Right ventricle myocardium superior (tissue), 1 donor: ENCODE results near the gene ASTN2. TPM values are rescaled to one million over a fixed set of nuclear protein-coding genes. Genes with fewer than 3 reads are reported as not detected.

Experiments
- ATAC-seq: fragments of 200-7000 bp; cut with Tn5 transposase; one replicate; pipeline ENCODE4 v1.9.1; 2020; ENCODE audit warnings: mild to moderate bottlenecking; ENCODE audit not compliant: poor library complexity
- DNase-seq: peaks from one replicate; pipeline ENCODE4 v3.0.0-alpha.2; 2020
- intact Hi-C: fragments of 100-400 bp; cut with DNase I; formaldehyde crosslinking; loops from one replicate; pipeline ENCODE4 v1.11.2; 2022
- total RNA-seq: library from RNA; stranded (reverse); fragmentation: NEBNext Ultra II Directional; extraction: Animal tissue kit (Norgen Biotek cat#: 25700); gene quantifications from one replicate; pipeline ENCODE4 v1.2.1, GENCODE V29; 2021
- donor health status: DM: no; HTN: yes; CAD: no; lungs with severe emphysema.

The ASTN2 gene
- total RNA-seq, 1 donor from 2014 or later = 6.4 TPM

GRCh38 chr9:116800074-116800473 lies 614.8 kb downstream of the ASTN2 start:
- ATAC-seq = no peak
- intact Hi-C loops = no loop called here
- no peak for DNase-seq

- ATAC-seq (no peak), DNase-seq (no peak)
- intact Hi-C loops = no loop called here
These were observed 616.3 kb downstream of the ASTN2 start for GRCh38 chr9:116798521-116798920.

- ATAC-seq (no peak), DNase-seq (no peak)
- intact Hi-C loops = no loop called here
These were observed 617.6 kb downstream of the ASTN2 start for GRCh38 chr9:116797276-116797675.

GRCh38 chr9:116796669-116797068 lies 618.2 kb downstream of the ASTN2 start:
- intact Hi-C loops = no loop called here
- ATAC-seq (no peak), DNase-seq (no peak)

GRCh38 chr9:116795821-116796220 lies 619.0 kb downstream of the ASTN2 start:
- DNase-seq (no peak), ATAC-seq (no peak)
- intact Hi-C loops = no loop called here

GRCh38 chr9:116792271-116792670 lies 622.6 kb downstream of the ASTN2 start:
- DNase-seq (no peak), ATAC-seq (no peak)
- intact Hi-C loops = no loop called here

- no peak for DNase-seq
- no peak for ATAC-seq
- intact Hi-C loops = no loop called here
These were observed 623.5 kb downstream of the ASTN2 start for GRCh38 chr9:116791326-116791725.

GRCh38 chr9:116789081-116789480 lies 625.8 kb downstream of the ASTN2 start:
- no peak for DNase-seq
- ATAC-seq = no peak
- intact Hi-C loops = no loop called here

- DNase-seq = no peak
- intact Hi-C loops = no loop called here
- no peak for ATAC-seq
These were observed 628.1 kb downstream of the ASTN2 start for GRCh38 chr9:116786737-116787136.

- DNase-seq = no peak
- intact Hi-C loops = no loop called here
- no peak for ATAC-seq
These were observed 637.7 kb downstream of the ASTN2 start for GRCh38 chr9:116777116-116777515.

- no peak for ATAC-seq
- no peak for DNase-seq
- intact Hi-C loops = no loop called here
These were observed 640.3 kb downstream of the ASTN2 start for GRCh38 chr9:116774421-116775180.

- intact Hi-C loops = no loop called here
- no peak for DNase-seq
- ATAC-seq = no peak
These were observed 647.6 kb downstream of the ASTN2 start for GRCh38 chr9:116767219-116767618.

GRCh38 chr9:116765011-116765410 lies 649.8 kb downstream of the ASTN2 start:
- intact Hi-C loops = no loop called here
- DNase-seq (no peak), ATAC-seq (no peak)

GRCh38 chr9:116763770-116764169 lies 651.1 kb downstream of the ASTN2 start:
- intact Hi-C loops = no loop called here
- DNase-seq = no peak
- ATAC-seq = no peak

GRCh38 chr9:116760636-116761035 lies 654.2 kb downstream of the ASTN2 start:
- ATAC-seq = no peak
- intact Hi-C loops = no loop called here
- DNase-seq = no peak

GRCh38 chr9:116757030-116757429 lies 657.8 kb downstream of the ASTN2 start:
- intact Hi-C loops = no loop called here
- no peak for ATAC-seq
- DNase-seq = no peak

- DNase-seq (no peak), ATAC-seq (no peak)
- intact Hi-C loops = no loop called here
These were observed 661.5 kb downstream of the ASTN2 start for GRCh38 chr9:116753389-116753788.

GRCh38 chr9:116750510-116750909 lies 664.3 kb downstream of the ASTN2 start:
- ATAC-seq (no peak), DNase-seq (no peak)
- intact Hi-C loops = no loop called here

- DNase-seq = no peak
- intact Hi-C loops = no loop called here
- no peak for ATAC-seq
These were observed 665.1 kb downstream of the ASTN2 start for GRCh38 chr9:116749772-116750171.

- no peak for DNase-seq
- intact Hi-C loops = no loop called here
- ATAC-seq = no peak
These were observed 665.7 kb downstream of the ASTN2 start for GRCh38 chr9:116749176-116749575.

- ATAC-seq (no peak), DNase-seq (no peak)
- intact Hi-C loops = no loop called here
These were observed 673.1 kb downstream of the ASTN2 start for GRCh38 chr9:116741742-116742141.
